ENCODE results near the gene MRPL53. TPM values are rescaled to one million over a fixed set of nuclear protein-coding genes. Genes with fewer than 3 reads are reported as not detected.

Gene MRPL53
- total and polyA plus RNA-seq, 2 of the 13 experiments (the other 11 are each of a cell fraction or from before 2014, with no cell fraction given), result 34.3 to 51.9 TPM

DNA sequence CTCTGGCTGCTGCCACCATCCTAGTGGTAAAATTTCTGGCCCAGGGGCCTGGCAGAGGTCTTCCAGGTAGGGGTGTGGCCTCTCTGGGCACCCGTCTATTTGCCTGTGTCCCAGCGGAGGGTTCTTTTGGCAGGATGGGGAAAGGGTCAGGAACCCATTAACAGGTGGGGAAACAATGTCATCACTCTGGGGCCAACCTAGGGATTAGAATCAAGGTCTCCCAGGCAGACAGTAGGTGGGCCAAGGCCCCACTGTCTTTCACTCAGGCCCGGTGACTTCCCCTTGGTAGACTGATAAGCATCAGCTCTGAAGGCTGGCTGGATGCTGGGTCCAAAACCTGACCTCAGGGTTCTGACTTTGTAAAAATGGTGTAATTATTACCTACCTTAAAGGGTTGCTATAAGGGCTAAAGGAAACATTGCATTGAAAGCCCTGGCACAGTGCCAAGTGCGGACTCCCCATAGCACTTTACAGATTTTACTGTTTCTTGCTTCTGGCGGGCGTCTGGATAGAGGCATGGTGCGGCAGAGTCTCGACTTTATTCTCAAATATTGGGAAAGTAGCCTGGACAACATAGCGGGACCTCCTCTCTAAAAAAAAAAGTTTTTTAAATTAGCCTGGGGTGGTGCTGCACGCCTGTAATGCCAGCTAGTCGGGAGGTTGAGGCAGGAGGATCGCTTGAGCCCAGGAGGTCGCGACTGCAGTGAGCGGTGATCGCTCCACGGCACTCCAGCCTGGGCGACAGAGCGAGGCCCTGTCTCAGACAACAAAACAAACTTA lies 24.7 kb upstream of the MRPL53 start (continued):
- TF ChIP-seq, protein P1, sequence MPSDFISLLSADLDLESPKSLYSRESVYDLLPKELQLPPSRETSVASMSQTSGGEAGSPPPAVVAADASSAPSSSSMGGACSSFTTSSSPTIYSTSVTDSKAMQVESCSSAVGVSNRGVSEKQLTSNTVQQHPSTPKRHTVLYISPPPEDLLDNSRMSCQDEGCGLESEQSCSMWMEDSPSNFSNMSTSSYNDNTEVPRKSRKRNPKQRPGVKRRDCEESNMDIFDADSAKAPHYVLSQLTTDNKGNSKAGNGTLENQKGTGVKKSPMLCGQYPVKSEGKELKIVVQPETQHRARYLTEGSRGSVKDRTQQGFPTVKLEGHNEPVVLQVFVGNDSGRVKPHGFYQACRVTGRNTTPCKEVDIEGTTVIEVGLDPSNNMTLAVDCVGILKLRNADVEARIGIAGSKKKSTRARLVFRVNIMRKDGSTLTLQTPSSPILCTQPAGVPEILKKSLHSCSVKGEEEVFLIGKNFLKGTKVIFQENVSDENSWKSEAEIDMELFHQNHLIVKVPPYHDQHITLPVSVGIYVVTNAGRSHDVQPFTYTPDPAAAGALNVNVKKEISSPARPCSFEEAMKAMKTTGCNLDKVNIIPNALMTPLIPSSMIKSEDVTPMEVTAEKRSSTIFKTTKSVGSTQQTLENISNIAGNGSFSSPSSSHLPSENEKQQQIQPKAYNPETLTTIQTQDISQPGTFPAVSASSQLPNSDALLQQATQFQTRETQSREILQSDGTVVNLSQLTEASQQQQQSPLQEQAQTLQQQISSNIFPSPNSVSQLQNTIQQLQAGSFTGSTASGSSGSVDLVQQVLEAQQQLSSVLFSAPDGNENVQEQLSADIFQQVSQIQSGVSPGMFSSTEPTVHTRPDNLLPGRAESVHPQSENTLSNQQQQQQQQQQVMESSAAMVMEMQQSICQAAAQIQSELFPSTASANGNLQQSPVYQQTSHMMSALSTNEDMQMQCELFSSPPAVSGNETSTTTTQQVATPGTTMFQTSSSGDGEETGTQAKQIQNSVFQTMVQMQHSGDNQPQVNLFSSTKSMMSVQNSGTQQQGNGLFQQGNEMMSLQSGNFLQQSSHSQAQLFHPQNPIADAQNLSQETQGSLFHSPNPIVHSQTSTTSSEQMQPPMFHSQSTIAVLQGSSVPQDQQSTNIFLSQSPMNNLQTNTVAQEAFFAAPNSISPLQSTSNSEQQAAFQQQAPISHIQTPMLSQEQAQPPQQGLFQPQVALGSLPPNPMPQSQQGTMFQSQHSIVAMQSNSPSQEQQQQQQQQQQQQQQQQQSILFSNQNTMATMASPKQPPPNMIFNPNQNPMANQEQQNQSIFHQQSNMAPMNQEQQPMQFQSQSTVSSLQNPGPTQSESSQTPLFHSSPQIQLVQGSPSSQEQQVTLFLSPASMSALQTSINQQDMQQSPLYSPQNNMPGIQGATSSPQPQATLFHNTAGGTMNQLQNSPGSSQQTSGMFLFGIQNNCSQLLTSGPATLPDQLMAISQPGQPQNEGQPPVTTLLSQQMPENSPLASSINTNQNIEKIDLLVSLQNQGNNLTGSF (CRISPR knock-in tag; IDR thresholded peaks at IDR 0.05), result no peak; the same call in 1 of the 2 replicates
- TF ChIP-seq ZNF451 (CRISPR knock-in tag; IDR thresholded peaks at IDR 0.05) (no peak), TAF15 (IDR thresholded peaks at IDR 0.05; ENCODE audit: low read depth, low read length, poor library complexity, severe bottlenecking) (peak; percentile 0), ZFAT (CRISPR knock-in tag; conservative IDR thresholded peaks at IDR 0.05) (no peak), ESRRA (CRISPR knock-in tag; IDR thresholded peaks at IDR 0.05; ENCODE audit: low read depth) (0 out of 2 replicates have a peak, but pooled peaks have one; percentile 18), CHD4 (IDR thresholded peaks at IDR 0.05; ENCODE audit: borderline replicate concordance, low read length) (peak; percentile 87), TBX2 (CRISPR knock-in tag; IDR thresholded peaks at IDR 0.05; ENCODE audit: borderline replicate concordance) (peak; percentile 26; the same call in 1 of the 2 replicates), ZNF3 (CRISPR knock-in tag; IDR thresholded peaks at IDR 0.05) (no peak), NFATC3 (CRISPR knock-in tag; IDR thresholded peaks at IDR 0.05) (no peak), ZNF501 (CRISPR knock-in tag; IDR thresholded peaks at IDR 0.05) (no peak; the same call in 1 of the 2 replicates), ZNF780A (CRISPR knock-in tag; IDR thresholded peaks at IDR 0.05) (no peak), FOXA3 (CRISPR knock-in tag; IDR thresholded peaks at IDR 0.05) (peak; percentile 20; the same call in 1 of the 2 replicates), LCORL (IDR thresholded peaks at IDR 0.05) (peak; percentile 100), LCORL (CRISPR knock-in tag; IDR thresholded peaks at IDR 0.05) (peak; percentile 67; the same call in 1 of the 2 replicates), ZNF205 (CRISPR knock-in tag; IDR thresholded peaks at IDR 0.05) (no peak), ZNF746 (CRISPR knock-in tag; IDR thresholded peaks at IDR 0.05) (no peak)
- TF ChIP-seq, protein P2, sequence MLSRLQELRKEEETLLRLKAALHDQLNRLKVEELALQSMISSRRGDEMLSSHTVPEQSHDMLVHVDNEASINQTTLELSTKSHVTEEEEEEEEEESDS (CRISPR knock-in tag; IDR thresholded peaks at IDR 0.05; ENCODE audit: borderline replicate concordance), result no peak
- TF ChIP-seq, protein P3, sequence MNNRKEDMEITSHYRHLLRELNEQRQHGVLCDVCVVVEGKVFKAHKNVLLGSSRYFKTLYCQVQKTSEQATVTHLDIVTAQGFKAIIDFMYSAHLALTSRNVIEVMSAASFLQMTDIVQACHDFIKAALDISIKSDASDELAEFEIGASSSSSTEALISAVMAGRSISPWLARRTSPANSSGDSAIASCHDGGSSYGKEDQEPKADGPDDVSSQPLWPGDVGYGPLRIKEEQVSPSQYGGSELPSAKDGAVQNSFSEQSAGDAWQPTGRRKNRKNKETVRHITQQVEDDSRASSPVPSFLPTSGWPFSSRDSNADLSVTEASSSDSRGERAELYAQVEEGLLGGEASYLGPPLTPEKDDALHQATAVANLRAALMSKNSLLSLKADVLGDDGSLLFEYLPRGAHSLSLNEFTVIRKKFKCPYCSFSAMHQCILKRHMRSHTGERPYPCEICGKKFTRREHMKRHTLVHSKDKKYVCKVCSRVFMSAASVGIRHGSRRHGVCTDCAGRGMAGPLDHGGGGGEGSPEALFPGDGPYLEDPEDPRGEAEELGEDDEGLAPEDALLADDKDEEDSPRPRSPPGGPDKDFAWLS (CRISPR knock-in tag; IDR thresholded peaks at IDR 0.05; ENCODE audit: borderline replicate concordance), result 0 out of 2 replicates have a peak, but pooled peaks have one; percentile 60
- TF ChIP-seq, protein P4, sequence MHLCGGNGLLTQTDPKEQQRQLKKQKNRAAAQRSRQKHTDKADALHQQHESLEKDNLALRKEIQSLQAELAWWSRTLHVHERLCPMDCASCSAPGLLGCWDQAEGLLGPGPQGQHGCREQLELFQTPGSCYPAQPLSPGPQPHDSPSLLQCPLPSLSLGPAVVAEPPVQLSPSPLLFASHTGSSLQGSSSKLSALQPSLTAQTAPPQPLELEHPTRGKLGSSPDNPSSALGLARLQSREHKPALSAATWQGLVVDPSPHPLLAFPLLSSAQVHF (CRISPR knock-in tag; IDR thresholded peaks at IDR 0.05), result 0 out of 2 replicates have a peak, but pooled peaks have one; percentile 36
- TF ChIP-seq, protein P5, sequence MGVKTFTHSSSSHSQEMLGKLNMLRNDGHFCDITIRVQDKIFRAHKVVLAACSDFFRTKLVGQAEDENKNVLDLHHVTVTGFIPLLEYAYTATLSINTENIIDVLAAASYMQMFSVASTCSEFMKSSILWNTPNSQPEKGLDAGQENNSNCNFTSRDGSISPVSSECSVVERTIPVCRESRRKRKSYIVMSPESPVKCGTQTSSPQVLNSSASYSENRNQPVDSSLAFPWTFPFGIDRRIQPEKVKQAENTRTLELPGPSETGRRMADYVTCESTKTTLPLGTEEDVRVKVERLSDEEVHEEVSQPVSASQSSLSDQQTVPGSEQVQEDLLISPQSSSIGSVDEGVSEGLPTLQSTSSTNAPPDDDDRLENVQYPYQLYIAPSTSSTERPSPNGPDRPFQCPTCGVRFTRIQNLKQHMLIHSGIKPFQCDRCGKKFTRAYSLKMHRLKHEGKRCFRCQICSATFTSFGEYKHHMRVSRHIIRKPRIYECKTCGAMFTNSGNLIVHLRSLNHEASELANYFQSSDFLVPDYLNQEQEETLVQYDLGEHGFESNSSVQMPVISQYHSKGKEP (CRISPR knock-in tag; IDR thresholded peaks at IDR 0.05), result no peak

All from HepG2 (cell line).